KMS-11 (cell line): Measurements from ENCODE around the gene EFCAB7.

Experiments used
- H2AFZ ChIP-seq: fragments of 200-600 bp; sonication (generic); 2 replicates; pipeline ENCODE4 v1.6.1; 2016; ENCODE audit warnings: antibody characterized with exemption, mixed run types, low read depth
- H3K27ac ChIP-seq: fragments of 200-600 bp; sonication (generic); 2 replicates; pipeline ENCODE4 v1.6.1; 2016; ENCODE audit warnings: mild to moderate bottlenecking, mixed run types
- H3K27me3 ChIP-seq: fragments of 200-600 bp; sonication (generic); 2 replicates; pipeline ENCODE4 v1.6.1; 2017; ENCODE audit warnings: mild to moderate bottlenecking, low read depth, mixed run types, moderate library complexity; ENCODE audit not compliant: insufficient read depth
- H3K36me3 ChIP-seq: fragments of 200-600 bp; sonication (generic); 2 replicates; pipeline ENCODE4 v1.6.1; 2017; ENCODE audit warnings: mild to moderate bottlenecking, mixed run types; ENCODE audit not compliant: insufficient read depth
- H3K4me1 ChIP-seq: fragments of 200-600 bp; sonication (generic); 2 replicates; pipeline ENCODE4 v1.6.1; 2016; ENCODE audit warnings: mild to moderate bottlenecking, low read depth, mixed run types; ENCODE audit not compliant: poor library complexity, severe bottlenecking
- H3K4me2 ChIP-seq: fragments of 200-600 bp; sonication (generic); 2 replicates; pipeline ENCODE4 v1.7.0; 2016; ENCODE audit warnings: mild to moderate bottlenecking, mixed run types
- H3K4me3 ChIP-seq: fragments of 200-600 bp; sonication (generic); IDR thresholded peaks from 2 replicates; pipeline ENCODE4 v1.6.1; 2017; ENCODE audit warnings: low read depth, low read length, mixed read lengths; ENCODE audit not compliant: insufficient read depth
- H3K79me2 ChIP-seq: fragments of 200-600 bp; sonication (generic); 2 replicates; pipeline ENCODE4 v1.6.1; 2016; ENCODE audit warnings: low read depth, mixed run types; ENCODE audit not compliant: insufficient read depth
- H3K9ac ChIP-seq: fragments of 200-600 bp; sonication (generic); 2 replicates; pipeline ENCODE4 v1.6.1; 2016; ENCODE audit warnings: mild to moderate bottlenecking, mixed run types
- H4K20me1 ChIP-seq: fragments of 200-600 bp; sonication (generic); 2 replicates; pipeline ENCODE4 v1.6.1; 2016; ENCODE audit warnings: mild to moderate bottlenecking, mixed run types; ENCODE audit not compliant: insufficient read depth
- CTCF ChIP-seq: fragments of 200-600 bp; sonication (generic); conservative IDR thresholded peaks from 2 replicates; pipeline ENCODE4 v1.6.1; 2017; ENCODE audit warnings: low read depth, mild to moderate bottlenecking, antibody characterized with exemption, low read length, moderate library complexity, mixed read lengths

EFCAB7 gene

GRCh38 chr1:63620671-63621070 lies 97.3 kb downstream of the EFCAB7 start:
- Histone ChIP-seq H3K36me3 (no peaks in the 10 kb centered on the region), H3K9ac (no peak overlapping the region), H3K4me1 (peaks cover 6% of the 10 kb centered on the region), H2AFZ (no peak overlapping the region), H3K4me2 (no peak overlapping the region), H3K4me3 (no peak overlapping the region), H3K27me3 (no peaks in the 10 kb centered on the region), H3K79me2 (no peaks in the 10 kb centered on the region), H3K27ac (no peak overlapping the region), H4K20me1 (no peaks in the 10 kb centered on the region)
- no peak for TF ChIP-seq CTCF

GRCh38 chr1:63621075-63621474 lies 97.8 kb downstream of the EFCAB7 start:
- Histone ChIP-seq H3K4me3 (no peak overlapping the region), H3K9ac (no peak overlapping the region), H3K27ac (no peak overlapping the region), H3K4me1 (peaks cover 6% of the 10 kb centered on the region), H3K36me3 (no peaks in the 10 kb centered on the region), H4K20me1 (no peaks in the 10 kb centered on the region), H3K4me2 (no peak overlapping the region), H2AFZ (no peak overlapping the region), H3K27me3 (no peaks in the 10 kb centered on the region), H3K79me2 (no peaks in the 10 kb centered on the region)
- no peak for TF ChIP-seq CTCF

DNA sequence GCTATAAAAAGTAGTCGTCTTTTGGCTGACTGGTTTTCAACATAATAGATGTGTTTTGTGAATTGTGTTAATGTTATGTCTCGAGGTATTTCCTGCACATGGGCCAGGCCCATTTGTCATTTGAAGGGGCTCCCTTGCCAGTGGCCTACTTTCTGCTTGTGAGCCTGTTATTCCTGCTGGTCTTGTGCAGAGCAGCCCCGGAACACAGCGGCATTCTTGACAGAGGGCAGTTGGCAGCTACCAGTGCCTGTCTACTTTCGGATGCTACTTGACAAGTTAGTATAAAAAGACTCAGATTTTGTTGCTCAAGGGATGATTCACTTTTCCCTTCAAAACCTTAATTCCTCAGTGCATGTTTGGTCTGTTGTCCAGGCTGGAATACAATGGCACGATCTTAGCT lies 98.4 kb downstream of the EFCAB7 start:
- H3K36me3 ChIP-seq = no peaks in the 10 kb centered on the region
- no peaks in the 10 kb centered on the region for H4K20me1 ChIP-seq
- no peaks in the 10 kb centered on the region for H3K79me2 ChIP-seq
- no peak overlapping the region for H3K4me2 ChIP-seq
- no peak for TF ChIP-seq CTCF
- no peak overlapping the region for H3K27ac ChIP-seq
- no peaks in the 10 kb centered on the region for H3K27me3 ChIP-seq
- no peak overlapping the region for H2AFZ ChIP-seq
- H3K9ac ChIP-seq = no peak overlapping the region
- peaks cover 6% of the 10 kb centered on the region for H3K4me1 ChIP-seq
- no peak overlapping the region for H3K4me3 ChIP-seq
